HepG2 (cell line): ENCODE data around the gene CSPG5.

Experiments used
- FOXP1 ChIP-seq, 2 experiments: fragments of 450-650 bp in 1 of 2; IDR thresholded peaks; 2 replicates each; pipeline ENCODE4 v1.6.1; 2017 to 2018; ENCODE audit warnings: antibody characterized with exemption in 1 of 2
- HMGXB4 ChIP-seq, 2 experiments: sonication (generic) in 1 of 2; formaldehyde crosslinking in 1 of 2; IDR thresholded peaks; 2 replicates each; pipeline versions ENCODE4 v1.4.0 to v1.6.1; 2018 to 2020; ENCODE audit warnings: missing genetic modification reagents in 2 of 2, borderline replicate concordance in 1 of 2, low read depth in 1 of 2, mild to moderate bottlenecking in 1 of 2, missing biosample characterization in 1 of 2
- KAT8 ChIP-seq: IDR thresholded peaks from 2 replicates; pipeline ENCODE4 v1.6.1; 2016; ENCODE audit warnings: missing genetic modification reagents, missing compliant biosample characterization
- POLR2A ChIP-seq, 2 experiments: IDR thresholded peaks; 2 replicates each; pipeline ENCODE4 v1.6.1; 2011; ENCODE audit warnings: low read depth in 2 of 2, low read length in 2 of 2, mild to moderate bottlenecking in 1 of 2, moderate library complexity in 1 of 2; ENCODE audit not compliant: insufficient read depth in 1 of 2
- PRMT3 ChIP-seq: sonication (generic); formaldehyde crosslinking; IDR thresholded peaks from 2 replicates; pipeline ENCODE4 v1.8.1; 2022; ENCODE audit warnings: low read depth, mild to moderate bottlenecking, moderate library complexity, missing genetic modification reagents, borderline replicate concordance
- ZNF138 ChIP-seq: sonication (generic); formaldehyde crosslinking; IDR thresholded peaks from 2 replicates; pipeline ENCODE4 v1.5.0; 2020; ENCODE audit warnings: mild to moderate bottlenecking, low read depth, missing genetic modification reagents
- ZNF274 ChIP-seq: sonication (generic); formaldehyde crosslinking; IDR thresholded peaks from 2 replicates; pipeline ENCODE4 v1.5.1; 2020; ENCODE audit warnings: mild to moderate bottlenecking, missing genetic modification reagents

- no peak for TF ChIP-seq ZNF138
- TF ChIP-seq HMGXB4 (CRISPR knock-in tag; IDR thresholded peaks at IDR 0.05; ENCODE audit: borderline replicate concordance in 1 of 2, low read depth in 1 of 2) = no peak
- TF ChIP-seq ZNF274 (CRISPR knock-in tag) = no peak
- TF ChIP-seq POLR2A (IDR thresholded peaks at IDR 0.05; ENCODE audit: insufficient read depth in 1 of 2, low read depth in 2 of 2, low read length in 2 of 2) = no peak
- no peak for TF ChIP-seq PRMT3 (CRISPR knock-in tag)
- no peak for TF ChIP-seq KAT8
- TF ChIP-seq FOXP1 (IDR thresholded peaks at IDR 0.05) = no peak
- TF ChIP-seq FOXP1 (CRISPR knock-in tag; IDR thresholded peaks at IDR 0.05) = no peak
Measured at GRCh38 chr3:47617086-47618010, 38.7 kb upstream of the CSPG5 start.
